SK-N-SH (cell line): Measurements from ENCODE around the gene KDM2A.

Experiments
- EZH2phosphoT487 ChIP-seq: fragments of 200-600 bp; sonication (generic); IDR thresholded peaks from 2 replicates; pipeline ENCODE4 v1.6.1; 2017; ENCODE audit warnings: low read depth, mixed run types, mild to moderate bottlenecking, antibody characterized with exemption, moderate library complexity, borderline replicate concordance
- GABPA ChIP-seq: IDR thresholded peaks from 2 replicates; pipeline ENCODE4 v1.4.0; 2012; ENCODE audit warnings: low read depth, mild to moderate bottlenecking
- JUND ChIP-seq: IDR thresholded peaks from 2 replicates; pipeline ENCODE4 v1.4.0; 2012
- NFIC ChIP-seq: IDR thresholded peaks from 2 replicates; pipeline ENCODE4 v1.4.0; 2012; ENCODE audit warnings: borderline replicate concordance
- NRF1 ChIP-seq: IDR thresholded peaks from 2 replicates; pipeline ENCODE4 v1.6.1; 2012; ENCODE audit warnings: low read depth, mild to moderate bottlenecking, low read length
- RAD21 ChIP-seq: IDR thresholded peaks from 2 replicates; pipeline ENCODE4 v1.6.1; 2012; ENCODE audit warnings: mild to moderate bottlenecking, low read length
- RFX5 ChIP-seq: IDR thresholded peaks from 2 replicates; pipeline ENCODE4 v1.6.1; 2012; ENCODE audit warnings: mild to moderate bottlenecking, improper control_type of control experiment, low read length
- YY1 ChIP-seq: IDR thresholded peaks from 2 replicates; pipeline ENCODE4 v1.4.0; 2012; ENCODE audit warnings: low read depth, mild to moderate bottlenecking
- TF ChIP-seq, protein P1 (sequence below): fragments of 200-600 bp; sonication (generic); IDR thresholded peaks from 2 replicates; pipeline ENCODE4 v1.6.1; 2017; ENCODE audit warnings: antibody characterized with exemption, mild to moderate bottlenecking, moderate library complexity
- TF ChIP-seq, protein P2 (sequence below): fragments of 150-350 bp; IDR thresholded peaks from 2 replicates; pipeline ENCODE4 v1.6.1; 2017; ENCODE audit warnings: antibody characterized with exemption, low read length, low read depth, borderline replicate concordance

DNA sequence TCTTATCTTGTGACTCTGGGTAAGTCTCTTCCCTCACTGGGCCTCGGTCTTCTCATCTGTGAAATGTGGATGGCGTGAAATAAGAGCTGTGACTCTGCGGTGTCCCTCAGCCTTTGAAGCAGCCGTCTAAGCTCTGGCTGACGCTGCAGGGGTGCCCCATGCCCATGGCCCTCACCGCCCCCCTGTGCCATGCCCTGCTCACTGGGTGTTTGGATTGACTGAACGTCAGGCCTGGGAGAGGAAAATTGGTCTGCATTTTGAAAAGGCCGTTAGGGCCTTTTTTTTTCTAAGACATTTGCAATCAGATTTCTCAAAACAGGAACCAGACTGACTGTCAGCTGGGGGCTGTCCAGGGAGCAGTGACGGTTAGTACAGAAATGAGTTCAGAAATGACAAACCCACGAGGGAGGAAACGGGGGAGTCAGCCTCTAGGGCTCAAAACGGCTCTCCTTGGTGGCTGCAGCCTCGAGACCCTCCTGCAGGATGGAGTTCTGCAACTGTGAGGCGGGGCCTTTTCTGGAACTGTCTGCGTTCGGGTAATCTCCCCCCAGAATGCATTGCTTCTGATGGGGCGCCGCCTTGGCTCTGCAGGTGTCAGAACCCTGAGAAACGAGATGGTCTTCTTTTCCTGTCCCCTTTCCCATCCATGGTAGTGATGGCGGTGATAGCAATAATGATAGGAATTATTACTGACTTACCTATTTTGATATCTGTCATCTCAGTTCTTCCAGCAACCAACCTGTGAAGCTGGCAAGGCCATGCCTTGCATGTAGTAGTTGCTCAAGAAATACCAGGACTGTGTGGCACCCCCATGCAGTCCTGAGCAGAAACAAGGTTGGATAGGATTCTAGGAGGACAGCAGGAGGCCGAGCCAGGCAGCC, 149.3 kb downstream of the KDM2A start:
- TF ChIP-seq, protein P1, sequence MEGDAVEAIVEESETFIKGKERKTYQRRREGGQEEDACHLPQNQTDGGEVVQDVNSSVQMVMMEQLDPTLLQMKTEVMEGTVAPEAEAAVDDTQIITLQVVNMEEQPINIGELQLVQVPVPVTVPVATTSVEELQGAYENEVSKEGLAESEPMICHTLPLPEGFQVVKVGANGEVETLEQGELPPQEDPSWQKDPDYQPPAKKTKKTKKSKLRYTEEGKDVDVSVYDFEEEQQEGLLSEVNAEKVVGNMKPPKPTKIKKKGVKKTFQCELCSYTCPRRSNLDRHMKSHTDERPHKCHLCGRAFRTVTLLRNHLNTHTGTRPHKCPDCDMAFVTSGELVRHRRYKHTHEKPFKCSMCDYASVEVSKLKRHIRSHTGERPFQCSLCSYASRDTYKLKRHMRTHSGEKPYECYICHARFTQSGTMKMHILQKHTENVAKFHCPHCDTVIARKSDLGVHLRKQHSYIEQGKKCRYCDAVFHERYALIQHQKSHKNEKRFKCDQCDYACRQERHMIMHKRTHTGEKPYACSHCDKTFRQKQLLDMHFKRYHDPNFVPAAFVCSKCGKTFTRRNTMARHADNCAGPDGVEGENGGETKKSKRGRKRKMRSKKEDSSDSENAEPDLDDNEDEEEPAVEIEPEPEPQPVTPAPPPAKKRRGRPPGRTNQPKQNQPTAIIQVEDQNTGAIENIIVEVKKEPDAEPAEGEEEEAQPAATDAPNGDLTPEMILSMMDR = no peak
- no peak for TF ChIP-seq NRF1
- no peak for TF ChIP-seq RFX5
- TF ChIP-seq NFIC = no peak
- no peak for TF ChIP-seq RAD21
- no peak for TF ChIP-seq EZH2phosphoT487
- no peak for TF ChIP-seq GABPA
- TF ChIP-seq, protein P2, sequence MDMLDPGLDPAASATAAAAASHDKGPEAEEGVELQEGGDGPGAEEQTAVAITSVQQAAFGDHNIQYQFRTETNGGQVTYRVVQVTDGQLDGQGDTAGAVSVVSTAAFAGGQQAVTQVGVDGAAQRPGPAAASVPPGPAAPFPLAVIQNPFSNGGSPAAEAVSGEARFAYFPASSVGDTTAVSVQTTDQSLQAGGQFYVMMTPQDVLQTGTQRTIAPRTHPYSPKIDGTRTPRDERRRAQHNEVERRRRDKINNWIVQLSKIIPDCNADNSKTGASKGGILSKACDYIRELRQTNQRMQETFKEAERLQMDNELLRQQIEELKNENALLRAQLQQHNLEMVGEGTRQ = no peak
- TF ChIP-seq YY1 = no peak
- no peak for TF ChIP-seq JUND
